Hematopoietic multipotent progenitor cell (in vitro differentiated cells): Measurements from ENCODE around the gene EEFSEC. TPM values are rescaled to one million over a fixed set of nuclear protein-coding genes. Genes with fewer than 3 reads are reported as not detected.
A peak's percentile ranks its signal among the peaks of the same experiment; 100 is the strongest.

Source experiments
- DNase-seq, 3 donors: peaks; one replicate each; pipeline ENCODE4 v3.0.0-alpha.2; 2011 to 2015; ENCODE audit warnings: low read depth in 2 of 3, low spot score in 2 of 3
- total RNA-seq: library from RNA; depleted of rRNA; stranded (reverse); fragments of >200 nt; gene quantifications from one replicate; pipeline ENCODE4 v1.2.3, GENCODE V29; 2012

The EEFSEC gene
- total RNA-seq, 1 donor, result 27.5 TPM

DNA sequence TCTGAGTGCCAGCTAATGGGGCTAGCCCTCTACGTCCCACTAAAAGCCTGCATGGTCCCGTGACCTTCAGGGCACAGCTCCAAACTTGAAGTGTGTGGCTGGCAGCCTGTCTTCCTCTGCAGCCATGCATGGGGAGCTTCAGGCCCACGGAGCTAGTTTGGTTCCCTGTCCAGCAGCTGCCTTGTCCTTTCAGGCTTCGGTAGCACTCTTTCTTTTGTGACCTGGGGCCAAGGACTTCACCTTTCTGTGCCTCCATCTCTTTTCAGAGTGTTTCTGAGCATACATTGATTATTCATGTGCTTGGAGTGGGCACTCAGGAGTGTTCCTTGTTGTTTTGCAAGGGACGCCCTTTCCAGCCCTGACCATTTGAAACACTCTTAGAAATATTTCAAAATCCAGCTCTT is 158.2 kb downstream of the EEFSEC start:
- no peak for DNase-seq

DNA sequence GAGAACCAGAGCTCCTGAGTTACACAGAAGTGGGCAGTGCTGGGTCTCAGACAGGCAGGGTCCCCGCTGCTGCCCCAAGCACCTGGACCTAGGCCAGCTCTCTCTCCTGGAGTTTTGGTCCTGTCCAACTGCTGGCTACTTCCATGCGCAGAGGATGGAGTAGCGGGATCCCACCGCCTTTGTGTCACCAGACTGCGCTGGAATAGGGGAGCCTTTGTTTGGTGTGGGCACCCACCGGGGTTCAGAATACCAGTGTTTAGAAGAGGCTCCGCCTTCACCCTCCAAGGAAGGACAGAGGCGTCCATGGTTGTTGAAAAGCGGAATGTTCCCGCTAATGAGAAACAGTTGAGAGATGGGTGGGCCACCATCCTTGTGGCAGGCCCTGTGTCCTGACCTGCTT is 159.0 kb downstream of the EEFSEC start:
- no peak for DNase-seq

DNA sequence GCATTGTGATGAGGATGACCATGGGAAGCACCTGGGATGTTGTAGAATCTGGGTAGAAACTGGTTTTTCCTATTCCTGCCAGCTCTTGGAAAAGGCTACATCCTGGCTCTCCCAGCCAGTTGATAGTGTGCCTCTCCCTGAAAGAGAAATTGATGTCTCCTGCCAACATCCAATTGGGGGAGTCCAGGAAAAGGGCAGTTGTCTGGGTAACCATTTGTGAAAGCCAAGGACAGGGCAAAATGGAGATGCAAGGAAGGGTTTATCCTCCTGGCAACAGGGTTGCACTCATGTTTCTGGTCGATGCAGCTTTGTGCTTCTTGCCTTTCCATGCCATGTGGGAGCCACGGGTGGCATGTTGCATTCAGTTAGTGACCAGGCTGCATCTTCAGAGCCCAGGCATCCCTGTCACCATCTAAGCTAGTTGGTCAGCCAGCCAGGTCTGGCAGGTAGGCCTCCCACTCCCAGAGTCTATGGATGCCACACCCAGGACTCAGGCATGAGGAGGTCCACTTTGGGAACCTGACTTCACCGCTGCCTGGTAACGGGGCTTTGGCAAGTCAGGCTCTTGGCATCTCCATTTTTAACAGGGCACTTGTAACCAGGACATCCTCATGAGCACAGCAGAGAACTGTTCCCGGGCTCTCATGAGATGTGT is 159.9 kb downstream of the EEFSEC start:
- no peak for DNase-seq

DNA sequence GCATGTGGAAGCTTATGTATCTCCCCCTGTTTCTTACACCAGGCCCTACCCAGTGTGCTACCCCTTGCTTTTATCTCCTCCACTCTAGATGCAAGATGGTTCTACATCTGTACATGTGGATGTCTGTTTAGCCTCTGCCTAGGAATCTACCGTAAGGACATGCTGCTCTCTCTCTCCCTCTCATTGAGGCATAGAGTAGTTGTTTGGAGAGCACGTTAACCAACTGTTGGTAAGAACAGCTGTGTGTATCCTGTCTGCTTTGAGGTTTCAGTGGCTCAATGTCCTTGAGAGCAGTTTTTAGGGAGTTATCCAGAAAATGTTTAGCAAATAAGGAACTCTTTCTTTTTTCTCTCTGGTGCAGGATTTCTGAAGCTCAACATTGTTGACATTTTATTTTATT is 160.7 kb downstream of the EEFSEC start:
- DNase-seq, result no peak

DNA sequence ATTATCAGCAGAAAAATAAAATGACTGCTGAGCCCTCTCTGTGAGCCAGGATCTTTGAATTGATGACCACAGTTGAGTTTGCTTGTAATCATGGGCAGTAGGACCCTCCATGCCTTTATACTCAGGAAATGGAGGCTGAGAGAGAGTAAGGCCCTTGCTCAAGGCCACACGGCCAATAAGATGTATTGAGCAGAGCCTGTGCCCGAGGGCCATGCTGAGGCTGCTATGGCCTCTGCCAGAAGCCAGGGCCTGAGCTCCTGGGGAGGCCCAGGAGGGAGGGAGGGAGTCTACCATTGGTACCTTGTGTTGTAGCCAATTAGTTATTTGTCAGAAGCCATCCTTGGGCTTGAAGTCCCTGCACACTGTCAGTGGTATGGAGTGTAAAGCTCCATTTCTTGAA is 162.0 kb downstream of the EEFSEC start:
- no peak for DNase-seq

DNA sequence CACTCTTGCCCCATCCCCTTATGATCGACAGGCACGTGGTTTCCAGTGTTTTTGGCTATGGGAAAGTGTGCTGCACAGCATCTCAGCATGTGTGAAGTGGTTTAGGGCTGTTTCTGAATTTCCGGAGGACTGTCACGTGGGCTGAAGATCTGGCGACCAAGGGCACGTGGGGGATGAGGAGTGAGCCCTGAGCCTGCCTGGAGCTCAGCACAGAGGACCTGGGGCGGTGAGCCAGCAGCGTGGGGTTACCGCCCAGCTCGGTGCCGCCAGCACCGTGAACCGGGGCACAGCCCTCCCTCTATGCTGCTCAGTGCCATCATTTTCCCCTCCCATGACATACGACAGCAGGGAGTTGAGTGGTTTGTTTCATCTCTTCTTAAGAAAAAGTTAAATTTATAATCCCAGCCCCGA is 163.2 kb downstream of the EEFSEC start:
- DNase-seq, result peak in 1 of 3 donors; percentile 47

DNA sequence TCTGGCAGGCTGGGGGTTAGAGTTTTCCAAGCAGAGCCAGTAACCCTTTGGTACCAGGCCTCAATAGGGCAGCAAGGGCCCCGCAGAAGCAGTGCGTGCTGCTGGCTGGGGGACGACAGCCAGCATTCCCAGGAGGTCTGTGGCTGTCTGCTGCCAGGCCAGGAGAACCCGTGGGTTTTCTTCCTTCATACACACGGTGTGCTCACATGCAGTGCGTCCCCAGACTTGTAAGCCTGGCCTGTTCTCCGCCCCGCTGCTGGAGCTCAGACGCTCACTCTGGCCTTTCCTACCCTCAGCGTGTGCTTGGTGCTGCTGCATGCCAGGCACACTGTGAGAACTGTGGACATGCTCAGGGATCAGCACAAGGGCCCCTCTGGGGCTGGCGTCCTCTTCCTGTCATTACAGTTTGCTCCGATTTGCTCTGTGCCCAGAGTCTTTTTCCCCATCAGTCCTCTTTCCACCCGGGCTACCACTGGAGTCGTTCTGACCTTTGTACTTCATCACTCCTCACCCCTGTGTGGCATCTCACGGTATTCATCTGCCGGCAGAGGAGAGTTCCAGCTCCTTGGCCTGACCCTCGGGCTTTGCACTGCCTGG is 163.9 kb downstream of the EEFSEC start:
- no peak for DNase-seq

DNA sequence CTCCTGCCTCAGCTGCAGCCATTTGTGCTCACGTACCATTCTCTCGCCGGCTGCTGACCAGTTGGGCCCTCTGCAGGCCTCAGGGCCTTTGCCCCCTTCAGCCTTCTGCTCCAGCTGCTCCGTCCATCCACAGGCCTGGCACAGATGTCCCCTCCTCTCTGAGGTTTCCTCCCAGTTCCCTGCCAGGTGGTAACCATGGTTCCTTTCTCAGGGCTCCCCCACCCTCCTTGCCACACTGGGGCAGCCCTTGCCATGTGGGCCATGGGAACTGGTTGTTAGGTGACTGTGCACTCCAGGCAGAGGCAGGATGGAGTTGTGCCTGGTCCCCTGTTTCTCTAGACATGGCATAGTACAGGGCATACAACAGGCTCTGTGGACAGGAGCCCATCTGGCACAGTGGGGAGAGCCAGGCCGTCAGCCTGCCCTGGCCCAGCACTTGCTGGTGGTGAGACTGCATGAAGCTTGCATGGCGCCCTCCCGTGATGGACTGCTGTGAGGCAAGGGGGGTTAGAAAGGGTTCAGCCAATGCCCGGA is 164.5 kb downstream of the EEFSEC start:
- no peak for DNase-seq

DNA sequence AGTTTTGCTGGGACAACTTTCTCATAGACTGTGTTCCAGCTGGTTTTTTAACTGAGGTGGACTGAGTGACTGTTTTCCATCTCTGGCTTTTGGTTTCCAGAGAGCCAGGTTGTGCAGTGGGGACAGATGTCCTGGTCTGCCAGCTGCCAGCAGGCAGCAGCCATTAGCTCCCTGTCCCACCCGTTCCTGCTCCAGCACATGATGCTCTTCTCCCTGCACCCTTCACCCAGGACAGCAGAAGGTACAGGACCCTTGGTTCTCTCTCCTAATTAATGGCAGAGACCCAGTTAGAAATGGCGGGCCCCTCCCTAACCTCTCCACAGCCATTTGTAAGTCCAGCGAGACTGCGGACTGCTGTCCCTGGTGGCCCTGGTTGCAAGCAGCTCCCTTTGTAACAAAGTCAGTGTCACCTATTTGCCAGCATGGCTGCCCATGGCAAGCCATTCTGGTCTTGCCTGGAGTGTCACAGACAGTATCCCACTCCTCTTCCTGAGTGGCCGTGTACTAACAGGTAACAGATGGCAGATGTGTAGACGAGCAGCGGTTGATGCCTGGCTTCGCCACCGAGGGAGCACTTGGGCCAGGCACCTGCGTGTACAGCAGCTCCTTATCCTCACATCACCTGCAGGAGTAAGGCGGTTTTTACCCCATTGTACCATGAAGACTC is 165.1 kb downstream of the EEFSEC start:
- DNase-seq, result no peak

DNA sequence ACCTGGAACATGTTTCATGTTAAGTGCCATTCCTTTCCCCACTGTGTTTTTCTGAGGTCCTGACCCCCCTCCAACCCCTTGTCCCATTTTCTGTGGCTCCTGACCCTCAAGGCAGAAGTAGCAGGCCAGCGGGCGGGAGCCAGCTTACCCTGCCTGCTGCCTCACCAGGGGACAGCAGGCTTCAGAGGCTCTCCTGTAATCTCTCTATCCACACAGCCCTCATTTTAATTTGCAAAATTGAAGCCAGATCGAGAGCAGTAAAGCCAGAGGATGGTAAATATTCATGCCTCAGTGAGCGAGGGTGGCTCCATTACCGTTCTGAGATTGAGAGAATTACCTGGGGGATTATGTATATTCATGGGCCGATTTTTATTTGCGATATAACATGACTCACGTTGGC is 165.8 kb downstream of the EEFSEC start:
- no peak for DNase-seq

DNA sequence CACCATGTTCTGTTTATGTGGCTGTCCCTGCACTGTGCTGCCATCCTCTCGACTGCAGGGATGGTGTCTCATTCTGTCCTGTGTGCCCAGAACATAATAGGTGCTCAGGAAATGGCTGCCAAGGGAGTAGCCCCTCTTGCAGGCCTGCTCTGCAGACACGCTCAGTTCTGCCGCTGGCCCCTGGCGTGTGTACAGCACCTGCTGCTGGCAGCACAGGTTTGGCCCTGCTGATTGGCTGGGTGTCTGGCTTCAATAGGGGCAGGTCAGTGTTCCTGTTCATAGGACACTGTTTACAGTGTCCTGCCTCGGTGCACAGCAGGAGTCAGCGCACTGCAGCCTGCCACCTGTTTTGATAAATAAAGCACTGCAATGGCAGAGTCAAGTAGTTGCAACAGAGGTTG is 166.5 kb downstream of the EEFSEC start:
- no peak for DNase-seq

DNA sequence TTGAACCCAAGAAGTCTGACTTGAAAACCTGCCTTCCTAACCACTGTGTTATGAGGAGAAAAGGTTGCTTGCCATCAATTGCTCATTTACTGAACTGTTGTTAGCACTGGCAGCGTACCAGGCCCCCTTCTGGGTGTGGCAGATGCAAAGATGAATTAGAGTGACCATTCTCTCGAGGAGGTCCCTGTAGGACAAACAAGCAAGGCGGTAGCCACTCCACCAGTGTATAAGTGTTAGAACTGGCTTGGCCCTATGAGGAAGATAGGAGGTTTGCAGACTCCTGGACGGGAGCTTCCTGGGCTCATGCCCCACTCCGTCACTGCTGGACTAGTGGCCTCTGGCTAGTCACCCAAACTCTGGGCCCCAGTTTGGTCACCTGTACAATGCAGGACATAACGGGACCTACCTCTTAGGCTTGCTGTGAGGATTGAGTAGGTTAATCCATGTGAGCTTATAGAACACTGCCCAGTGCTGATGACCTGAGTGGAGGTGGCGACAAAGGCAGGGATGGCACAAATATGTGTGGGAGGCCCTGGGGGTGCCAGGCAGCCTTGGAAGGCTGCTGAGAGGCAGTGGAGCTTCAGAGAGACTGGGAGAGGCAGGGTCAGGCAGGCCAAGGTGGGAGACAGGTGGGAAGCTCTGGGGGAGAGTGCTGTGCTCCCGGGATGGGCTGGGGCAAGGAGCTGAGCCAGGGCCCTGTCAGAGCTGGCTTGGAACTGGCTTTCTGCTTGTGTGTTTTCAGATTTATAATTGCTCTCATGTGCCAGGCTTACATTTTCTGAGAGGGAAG is 167.5 kb downstream of the EEFSEC start:
- no peak for DNase-seq

DNA sequence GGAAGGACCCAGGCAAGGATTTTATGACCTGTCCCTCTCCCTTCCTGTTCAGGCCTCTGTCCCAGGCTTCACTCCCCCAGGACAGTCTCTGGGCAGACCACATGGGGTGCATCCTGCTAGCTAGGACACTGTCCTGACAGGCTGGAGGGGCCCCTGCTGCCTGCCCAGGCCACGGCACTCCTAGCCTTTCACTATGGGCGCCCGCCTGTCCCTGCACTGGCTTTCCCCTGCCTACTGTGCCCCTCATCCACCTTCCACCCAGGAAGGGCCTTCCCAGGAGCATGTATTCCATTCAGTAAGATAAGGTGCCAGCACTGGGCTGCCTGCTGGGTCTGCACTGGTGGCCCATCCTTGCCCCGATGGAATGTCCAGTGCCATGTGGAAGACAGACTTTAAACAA is 168.1 kb downstream of the EEFSEC start:
- DNase-seq, result no peak

DNA sequence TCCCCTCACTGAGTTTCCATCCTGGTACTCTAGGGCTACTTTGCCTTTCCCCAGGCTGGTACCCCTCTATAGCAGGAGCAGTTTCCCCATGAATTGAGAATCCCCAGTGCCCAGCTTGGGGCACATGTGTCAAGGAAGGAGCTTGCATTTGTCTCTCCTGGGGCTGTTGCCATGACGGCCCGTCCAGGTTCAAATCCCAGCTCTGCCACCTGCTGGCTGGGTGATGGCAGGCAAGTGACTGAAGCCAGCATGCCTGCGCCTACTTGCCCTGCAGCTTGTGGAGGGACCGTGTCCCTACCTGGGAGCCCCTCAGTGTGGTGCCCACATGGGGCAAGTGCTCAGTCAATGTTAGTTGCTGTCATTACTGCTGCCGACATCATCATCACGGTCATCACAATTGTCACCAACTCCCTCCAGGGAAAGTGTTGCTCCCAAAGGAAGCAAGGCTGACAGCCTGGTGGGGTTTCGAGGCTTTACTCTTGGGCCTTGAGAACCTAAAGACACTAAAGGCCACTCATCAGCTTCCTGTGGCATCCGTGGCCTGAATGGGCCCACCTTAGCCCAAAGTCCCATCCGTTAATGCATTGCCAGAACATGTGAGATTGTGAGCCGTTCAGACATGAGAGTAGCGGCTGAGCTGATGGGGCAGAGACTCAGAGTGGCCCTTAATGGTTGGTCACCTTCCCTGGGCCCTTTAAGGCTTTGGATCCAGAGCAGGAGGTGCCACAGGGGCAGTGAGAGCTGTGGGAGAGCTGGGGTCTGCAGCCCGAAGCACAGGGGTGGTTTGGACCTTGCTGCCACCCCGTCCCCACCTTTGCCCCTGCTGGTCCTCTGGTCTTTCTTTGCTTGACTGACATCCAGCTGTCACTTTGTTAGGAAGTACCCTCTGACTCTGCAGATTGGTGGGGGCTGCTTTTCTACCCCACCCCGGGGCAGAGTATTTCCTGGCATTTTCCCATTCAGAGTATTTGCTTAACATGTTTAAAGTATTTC is 169.0 kb downstream of the EEFSEC start:
- DNase-seq, result peak; percentile 21 to 65 (median 37)

DNA sequence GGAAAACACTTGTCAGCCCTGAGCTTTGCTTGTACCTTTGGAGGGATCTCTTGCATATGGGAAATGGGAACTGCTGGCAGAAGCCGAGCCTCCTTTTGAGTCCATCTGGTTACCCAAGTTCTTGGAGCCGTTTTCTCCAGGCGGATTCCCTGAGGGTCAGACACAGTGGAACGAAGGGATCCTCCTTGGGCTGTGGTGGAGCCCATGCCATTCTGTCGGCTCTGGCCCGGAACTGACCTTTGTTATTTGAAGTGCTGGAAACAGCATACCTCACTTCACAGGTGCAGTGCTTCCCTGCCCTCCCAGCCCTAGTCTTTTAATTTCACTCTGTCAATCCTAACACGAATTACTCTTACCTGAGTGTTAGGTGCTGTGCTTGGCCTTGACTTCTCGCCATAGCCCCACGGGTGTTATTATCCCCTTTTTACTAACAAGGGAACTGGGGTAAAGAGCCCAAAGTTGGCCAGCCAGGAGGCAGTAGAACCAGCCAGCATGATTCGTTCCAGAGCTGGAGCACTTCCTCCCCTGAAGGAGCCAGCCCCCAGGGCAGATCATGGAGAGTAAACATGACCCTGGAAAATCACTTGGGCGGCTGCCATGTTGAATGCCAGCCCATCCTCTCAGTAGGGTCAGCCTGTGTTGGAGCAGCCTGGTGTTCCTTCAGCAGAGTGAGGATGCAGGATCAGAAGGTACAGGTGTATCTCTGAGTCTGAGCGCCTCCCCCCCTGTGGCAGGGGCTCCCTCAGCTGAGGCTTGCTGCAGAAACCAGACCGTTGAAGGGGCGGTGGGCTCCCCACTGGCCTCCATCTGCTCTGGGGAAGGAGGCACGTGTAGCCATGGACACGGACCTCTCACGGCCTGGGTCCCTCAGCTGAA is 170.2 kb downstream of the EEFSEC start:
- no peak for DNase-seq

DNA sequence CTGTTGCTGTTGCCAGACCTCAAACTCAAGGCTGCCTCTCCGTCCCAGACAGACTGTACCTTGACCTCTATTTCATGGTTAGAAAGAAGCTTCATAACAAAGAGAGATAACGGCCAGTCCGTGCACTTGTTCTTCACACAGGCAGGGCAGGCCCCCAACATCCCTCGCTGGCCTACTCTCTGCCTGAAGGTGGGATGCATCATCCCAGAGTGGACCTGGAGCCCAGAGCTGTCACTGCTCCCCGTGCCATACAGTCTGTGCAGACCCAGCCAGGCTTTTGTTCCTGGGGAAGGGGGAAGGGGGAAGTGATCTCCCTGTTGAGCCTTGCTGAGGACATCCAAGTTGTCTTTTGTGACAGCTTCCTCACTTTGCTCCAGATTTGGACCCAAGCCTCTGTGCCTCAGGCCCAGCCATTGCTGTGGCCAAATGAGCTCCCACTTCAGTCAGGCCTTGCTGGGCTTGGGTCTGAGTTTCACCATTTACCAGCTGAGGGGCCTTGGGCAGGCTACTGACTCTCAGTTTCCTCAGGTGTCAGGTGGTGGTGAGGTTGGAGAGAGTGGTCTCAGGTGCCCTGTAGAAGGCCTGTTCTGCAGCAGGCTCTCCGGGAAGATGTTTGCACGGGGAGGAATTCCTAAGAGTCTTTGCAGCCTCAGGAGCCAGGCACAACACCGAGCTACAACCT is 171.8 kb downstream of the EEFSEC start:
- no peak for DNase-seq

DNA sequence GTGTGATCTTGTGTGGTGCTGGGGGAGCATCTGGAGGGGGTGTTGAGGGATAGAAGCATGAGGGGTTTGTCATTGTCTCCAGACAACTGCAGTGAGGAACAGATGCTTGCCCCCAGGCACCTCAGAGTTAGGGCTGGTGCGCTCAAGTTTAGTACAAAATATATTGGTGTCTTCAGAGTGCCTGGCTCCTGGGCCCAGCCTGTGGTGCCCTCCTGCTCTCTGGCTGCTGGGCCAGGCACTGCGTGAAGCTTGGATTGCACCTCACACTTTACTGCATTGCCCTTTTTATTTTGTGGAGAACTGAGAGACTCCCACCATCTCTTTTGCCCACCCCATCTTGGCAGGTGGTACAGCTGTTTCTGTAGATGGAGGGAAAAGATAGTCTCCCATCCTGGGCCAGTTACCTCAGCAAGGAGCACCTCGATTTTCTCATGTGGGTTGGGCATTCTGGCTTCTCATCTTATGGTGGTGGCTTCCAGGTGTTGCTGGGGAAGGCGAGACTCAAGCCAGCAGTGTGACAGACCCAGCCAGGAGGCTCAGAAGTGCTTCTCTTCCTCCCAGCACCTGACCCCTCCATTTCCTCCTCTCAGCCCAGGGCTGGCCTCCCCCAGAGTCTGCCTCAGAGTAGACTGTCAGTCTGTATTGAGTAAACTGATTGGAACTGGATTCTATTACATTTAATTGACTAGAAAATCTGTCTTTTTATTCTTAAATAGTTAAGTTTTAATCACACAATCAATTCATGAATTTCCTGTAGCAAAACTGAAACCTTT is 173.0 kb downstream of the EEFSEC start:
- DNase-seq, result no peak

DNA sequence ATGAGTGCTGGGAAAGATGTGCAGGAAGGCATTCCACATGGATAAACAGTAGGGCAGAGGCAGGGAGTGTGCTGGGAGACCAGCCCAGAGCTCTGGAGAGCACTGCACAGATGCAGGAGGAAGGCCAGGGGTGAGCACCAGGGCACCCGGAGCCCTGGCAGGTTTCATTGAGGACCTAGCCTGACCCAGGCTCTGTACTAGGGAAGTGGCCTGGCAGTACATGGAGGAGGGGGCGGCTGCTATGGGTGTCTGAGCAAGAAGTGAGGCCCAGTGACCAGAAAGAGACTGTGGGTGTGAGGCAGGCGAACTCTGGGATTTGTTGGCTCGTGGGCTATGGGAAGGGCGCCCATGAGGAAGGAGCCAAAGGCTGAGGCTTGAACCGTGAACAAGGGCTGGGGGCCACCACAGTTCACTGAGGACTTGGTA is 174.3 kb downstream of the EEFSEC start:
- no peak for DNase-seq
